SK-N-SH treated with all-trans-retinoic acid at 6 μM for 48 hours (cell line): ENCODE results near the gene HABP2.

Experiments used
- ATAC-seq: fragments of 200-7000 bp; cut with Tn5 transposase; 3 replicates; pipeline ENCODE4 v1.9.1; 2020; ENCODE audit warnings: mild to moderate bottlenecking, moderate library complexity
- ARNTL ChIP-seq: fragments of 450-650 bp; formaldehyde crosslinking; IDR thresholded peaks from 2 replicates; pipeline ENCODE4 v1.5.0; 2020; ENCODE audit warnings: low read depth, mild to moderate bottlenecking, moderate library complexity, borderline replicate concordance
- BACH2 ChIP-seq: fragments of 250-450 bp; sonication (Bioruptor Pico); IDR thresholded peaks from 2 replicates; pipeline ENCODE4 v1.9.0; 2021; ENCODE audit warnings: mild to moderate bottlenecking, borderline replicate concordance
- CREB5 ChIP-seq: fragments of 250-450 bp; sonication (Bioruptor Pico); IDR thresholded peaks from 2 replicates; pipeline ENCODE4 v1.5.1; 2020; ENCODE audit warnings: low read depth, mild to moderate bottlenecking, moderate library complexity
- CSDC2 ChIP-seq: fragments of 250-450 bp; sonication (Bioruptor Pico); IDR thresholded peaks from 2 replicates; pipeline ENCODE4 v1.5.0; 2020; ENCODE audit warnings: mild to moderate bottlenecking, moderate library complexity
- ESRRG ChIP-seq: fragments of 250-450 bp; sonication (Bioruptor Pico); IDR thresholded peaks from 2 replicates; pipeline ENCODE4 v1.6.1; 2021; ENCODE audit warnings: mild to moderate bottlenecking
- GLIS3 ChIP-seq: fragments of 250-450 bp; sonication (Bioruptor Pico); IDR thresholded peaks from 2 replicates; pipeline ENCODE4 v1.5.0; 2020; ENCODE audit warnings: mild to moderate bottlenecking, moderate library complexity
- ISL1 ChIP-seq: fragments of 250-450 bp; sonication (Bioruptor Pico); IDR thresholded peaks from 2 replicates; pipeline ENCODE4 v2.1.2; 2022; ENCODE audit warnings: mild to moderate bottlenecking, moderate library complexity
- PATZ1 ChIP-seq: fragments of 250-450 bp; sonication (Bioruptor Pico); IDR thresholded peaks from 2 replicates; pipeline ENCODE4 v1.8.0; 2020; ENCODE audit warnings: mild to moderate bottlenecking, moderate library complexity, borderline replicate concordance
- SNAI2 ChIP-seq: fragments of 250-450 bp; sonication (Bioruptor Pico); IDR thresholded peaks from 2 replicates; pipeline ENCODE4 v1.5.0; 2020; ENCODE audit warnings: mild to moderate bottlenecking, moderate library complexity
- TCF4 ChIP-seq: fragments of 250-450 bp; sonication (Bioruptor Pico); IDR thresholded peaks from 2 replicates; pipeline ENCODE4 v1.8.0; 2021; ENCODE audit warnings: mild to moderate bottlenecking, moderate library complexity, borderline replicate concordance
- TSHZ2 ChIP-seq: fragments of 250-450 bp; sonication (Bioruptor Pico); IDR thresholded peaks from 2 replicates; pipeline ENCODE4 v1.5.0; 2020; ENCODE audit warnings: mild to moderate bottlenecking, moderate library complexity
- ZC3H10 ChIP-seq: fragments of 250-450 bp; sonication (Bioruptor Pico); IDR thresholded peaks from 2 replicates; pipeline ENCODE4 v1.5.1; 2021; ENCODE audit warnings: mild to moderate bottlenecking, moderate library complexity
- ZFP3 ChIP-seq: fragments of 250-450 bp; sonication (Bioruptor Pico); IDR thresholded peaks from 2 replicates; pipeline ENCODE4 v1.5.0; 2020; ENCODE audit warnings: mild to moderate bottlenecking, moderate library complexity
- ZNF565 ChIP-seq: fragments of 450-650 bp; formaldehyde crosslinking; conservative IDR thresholded peaks from 2 replicates; pipeline ENCODE4 v1.5.0; 2020; ENCODE audit warnings: low read depth, mild to moderate bottlenecking, moderate library complexity
- ZNF70 ChIP-seq: fragments of 450-650 bp; formaldehyde crosslinking; IDR thresholded peaks from 2 replicates; pipeline ENCODE4 v1.5.0; 2020; ENCODE audit warnings: mild to moderate bottlenecking, moderate library complexity
- ZNF8 ChIP-seq: fragments of 450-650 bp; formaldehyde crosslinking; IDR thresholded peaks from 2 replicates; pipeline ENCODE4 v1.5.0; 2020; ENCODE audit warnings: mild to moderate bottlenecking, moderate library complexity
- TF ChIP-seq, protein P1 (sequence below): fragments of 250-450 bp; sonication (Bioruptor Pico); IDR thresholded peaks from 2 replicates; pipeline ENCODE4 v1.8.0; 2021; ENCODE audit warnings: low read depth, mild to moderate bottlenecking, moderate library complexity, borderline replicate concordance

Gene HABP2

DNA sequence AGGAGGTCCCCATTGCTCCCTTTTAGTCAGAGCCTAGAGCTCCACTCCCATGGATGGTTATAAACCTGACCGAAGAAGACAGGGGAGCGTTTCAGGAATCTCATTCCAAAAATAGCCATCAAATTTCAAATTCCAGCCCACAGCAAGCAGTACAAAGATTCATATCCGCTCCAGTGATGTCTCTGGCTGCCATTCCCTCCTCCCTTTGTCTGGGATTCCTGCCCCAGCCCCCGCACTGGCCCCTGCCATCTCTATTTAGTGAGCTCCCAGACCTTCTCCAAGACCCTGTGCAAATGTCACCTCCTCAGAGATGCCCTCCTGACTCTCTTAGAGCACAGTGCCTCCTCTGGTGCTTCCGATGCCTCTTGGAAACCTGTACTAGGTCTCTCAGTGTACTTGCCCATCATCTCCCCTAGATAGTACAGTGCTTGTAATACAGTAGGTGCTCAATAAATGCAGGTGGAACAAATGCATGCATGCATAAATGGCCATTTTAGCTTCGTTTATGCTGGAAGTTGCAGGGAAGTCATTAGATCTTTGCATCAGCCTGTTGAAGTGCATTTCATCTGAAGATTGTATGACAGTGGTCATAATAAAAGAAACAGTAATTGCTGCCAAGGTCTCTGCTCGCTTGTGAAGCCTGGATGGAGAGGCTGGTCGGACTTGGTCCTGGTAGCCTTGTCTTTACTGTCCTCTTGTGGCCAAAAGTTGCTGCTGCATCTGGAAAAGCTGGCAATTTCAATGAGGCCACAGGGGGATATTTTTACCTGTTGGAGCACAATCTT, 32.0 kb upstream of the HABP2 start:
- ATAC-seq: peak; percentile 77

GRCh38 chr10:113521475-113521795, 31.4 kb upstream of the HABP2 start:
- no peak for ATAC-seq
- TF ChIP-seq TCF4 (CRISPR knock-in tag) (no peak), BACH2 (CRISPR knock-in tag) (no peak), ISL1 (CRISPR knock-in tag) (no peak)

More for the DNA sequence above, 32.0 kb upstream of the HABP2 start:
- peak; percentile 82 for TF ChIP-seq ZFP3
- no peak for TF ChIP-seq ESRRG
- TF ChIP-seq, all 23 proteins: peak for 1

GRCh38 chr10:113522460-113522859, 30.4 kb upstream of the HABP2 start:
- no peak for TF ChIP-seq ZNF8 (CRISPR knock-in tag)
- TF ChIP-seq ZNF70 (CRISPR knock-in tag): peak; percentile 65
- no peak for TF ChIP-seq TCF4 (CRISPR knock-in tag)
- no peak for ATAC-seq

- ATAC-seq: no peak
- TF ChIP-seq CSDC2 (CRISPR knock-in tag): no peak
- TF ChIP-seq ZFP3: no peak
- TF ChIP-seq TCF4 (CRISPR knock-in tag): no peak
- TF ChIP-seq ARNTL (CRISPR knock-in tag): no peak
- no peak for TF ChIP-seq SNAI2 (CRISPR knock-in tag)
- TF ChIP-seq, all 23 proteins: peak for 0
These were observed 29.8 kb upstream of the HABP2 start for GRCh38 chr10:113523071-113523470.

DNA sequence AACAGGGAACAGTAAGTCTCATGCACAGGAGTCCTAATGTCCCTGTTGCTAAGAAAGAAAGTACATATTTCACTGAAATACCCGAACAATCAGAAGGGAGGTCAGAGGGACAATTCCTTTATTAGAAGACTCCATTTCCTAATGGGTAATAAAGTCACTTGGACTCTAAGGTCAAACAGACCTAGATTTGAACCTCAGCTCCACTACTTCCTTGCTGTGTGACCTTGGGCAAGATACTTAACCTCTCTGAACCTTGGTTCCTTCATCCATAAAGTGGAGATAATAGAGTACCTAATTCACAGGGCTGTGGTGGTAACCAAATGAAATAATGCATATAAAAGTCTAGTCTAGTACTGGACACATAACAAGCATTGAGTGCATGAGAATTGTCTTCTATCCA, 29.2 kb upstream of the HABP2 start:
- no peak for ATAC-seq
- TF ChIP-seq ZNF565 (CRISPR knock-in tag) (no peak), ZNF70 (CRISPR knock-in tag) (no peak)
- TF ChIP-seq, protein P1, sequence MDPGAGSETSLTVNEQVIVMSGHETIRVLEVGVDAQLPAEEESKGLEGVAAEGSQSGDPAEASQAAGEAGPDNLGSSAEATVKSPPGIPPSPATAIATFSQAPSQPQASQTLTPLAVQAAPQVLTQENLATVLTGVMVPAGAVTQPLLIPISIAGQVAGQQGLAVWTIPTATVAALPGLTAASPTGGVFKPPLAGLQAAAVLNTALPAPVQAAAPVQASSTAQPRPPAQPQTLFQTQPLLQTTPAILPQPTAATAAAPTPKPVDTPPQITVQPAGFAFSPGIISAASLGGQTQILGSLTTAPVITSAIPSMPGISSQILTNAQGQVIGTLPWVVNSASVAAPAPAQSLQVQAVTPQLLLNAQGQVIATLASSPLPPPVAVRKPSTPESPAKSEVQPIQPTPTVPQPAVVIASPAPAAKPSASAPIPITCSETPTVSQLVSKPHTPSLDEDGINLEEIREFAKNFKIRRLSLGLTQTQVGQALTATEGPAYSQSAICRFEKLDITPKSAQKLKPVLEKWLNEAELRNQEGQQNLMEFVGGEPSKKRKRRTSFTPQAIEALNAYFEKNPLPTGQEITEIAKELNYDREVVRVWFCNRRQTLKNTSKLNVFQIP: no peak
- TF ChIP-seq, all 23 proteins: peak for 0

DNA sequence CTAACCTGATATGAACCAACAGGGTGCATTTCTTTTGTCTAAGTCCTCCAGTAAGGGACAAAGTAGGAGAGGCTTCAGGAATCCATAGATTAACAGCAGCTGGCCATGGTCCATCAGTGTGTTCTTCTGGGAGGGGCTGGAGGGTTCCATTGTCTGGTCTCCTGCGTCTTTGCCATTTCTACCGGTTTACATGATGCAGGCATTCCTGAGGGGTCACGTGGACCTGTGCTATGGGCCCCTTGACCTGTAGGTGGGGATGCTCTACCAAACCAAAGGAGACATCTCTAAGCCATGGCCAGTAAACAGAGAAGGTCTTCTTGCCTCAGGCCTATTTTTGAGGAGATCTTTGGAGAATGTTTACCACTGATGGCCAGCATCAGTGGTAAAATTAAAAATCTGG, 28.7 kb upstream of the HABP2 start:
- TF ChIP-seq CREB5 (CRISPR knock-in tag) (no peak), PATZ1 (CRISPR knock-in tag) (no peak), SNAI2 (CRISPR knock-in tag) (no peak), CSDC2 (CRISPR knock-in tag) (no peak), GLIS3 (CRISPR knock-in tag) (no peak)
- TF ChIP-seq, all 23 proteins: peak for 0
- ATAC-seq: no peak

GRCh38 chr10:113524539-113525490, 28.0 kb upstream of the HABP2 start:
- TF ChIP-seq ZC3H10 (no peak), ZFP3 (no peak), ZNF8 (CRISPR knock-in tag) (no peak), TSHZ2 (CRISPR knock-in tag) (no peak), BACH2 (CRISPR knock-in tag) (no peak), SNAI2 (CRISPR knock-in tag) (no peak)
- ATAC-seq: peak; percentile 33; the same call in 2 of the 3 replicates
